Loucy (cell line): Measurements from ENCODE around the gene MPP4.

Experiments
- CTCF ChIP-seq: fragments of 200-600 bp; sonication (generic); conservative IDR thresholded peaks from 2 replicates; pipeline ENCODE4 v1.5.1; 2014; ENCODE audit warnings: mild to moderate bottlenecking, antibody characterized with exemption, low read length
- EZH2phosphoT487 ChIP-seq: fragments of 200-600 bp; IDR thresholded peaks from 2 replicates; pipeline ENCODE4 v1.6.1; 2018; ENCODE audit warnings: antibody characterized with exemption, mild to moderate bottlenecking, moderate library complexity, borderline replicate concordance

- TF ChIP-seq CTCF (no peak), EZH2phosphoT487 (no peak)
These were observed 60.1 kb downstream of the MPP4 start for GRCh38 chr2:201638326-201638725.
